Smooth muscle cell of trachea (primary cell): ENCODE measurements around the gene JSRP1. TPM values are rescaled to one million over a fixed set of nuclear protein-coding genes. Genes with fewer than 3 reads are reported as not detected.

Experiments used
- total RNA-seq: library from RNA; depleted of rRNA; stranded (reverse); fragments of >200 nt; gene quantifications from 2 replicates; pipeline ENCODE4 v1.2.1, GENCODE V29; 2014

The JSRP1 gene, protein sequence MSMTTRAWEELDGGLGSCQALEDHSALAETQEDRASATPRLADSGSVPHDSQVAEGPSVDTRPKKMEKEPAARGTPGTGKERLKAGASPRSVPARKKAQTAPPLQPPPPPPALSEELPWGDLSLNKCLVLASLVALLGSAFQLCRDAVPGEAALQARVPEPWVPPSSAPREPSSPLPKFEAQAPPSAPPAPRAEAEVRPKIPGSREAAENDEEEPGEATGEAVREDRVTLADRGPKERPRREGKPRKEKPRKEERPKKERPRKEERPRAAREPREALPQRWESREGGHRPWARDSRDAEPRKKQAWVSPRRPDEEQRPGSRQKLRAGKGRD
- 0.15 TPM in 1 of 2 replicates, not detected in the other for total RNA-seq

DNA sequence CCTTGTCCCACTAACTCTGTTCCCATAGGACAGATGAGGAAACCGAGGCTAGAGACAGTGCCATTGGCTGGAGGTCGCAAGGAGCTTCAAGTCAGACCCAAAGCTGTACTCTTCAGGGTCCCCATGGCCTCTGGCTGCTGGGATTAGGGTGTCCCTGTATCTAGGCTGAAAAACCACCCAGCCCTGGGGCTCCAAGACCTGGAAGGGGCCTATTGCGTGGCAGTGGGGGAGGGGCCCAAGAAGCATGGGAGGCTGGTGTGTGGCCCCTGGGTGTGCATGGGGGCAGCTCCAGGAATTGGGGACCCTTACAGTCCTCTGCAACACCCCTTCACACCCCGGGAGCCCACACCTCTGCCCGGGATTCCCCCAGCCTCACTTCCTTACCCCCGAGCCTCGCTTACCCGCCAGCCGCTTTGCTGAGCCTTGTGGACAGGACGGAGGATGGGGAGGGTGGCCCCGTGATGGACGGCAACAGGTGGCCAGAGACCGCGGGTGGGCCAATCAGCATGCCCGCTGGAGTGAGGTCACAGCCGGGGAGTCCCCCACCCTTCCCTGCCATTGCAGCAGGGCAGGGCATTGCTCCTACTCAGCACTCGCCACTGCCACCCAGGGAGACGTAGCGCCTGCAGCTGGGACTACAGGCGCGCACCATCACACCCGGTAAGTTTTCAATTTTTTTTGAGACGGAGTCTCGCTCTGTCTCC lies at the start of gene JSRP1:
TSS of gene JSRP1 (minus strand) at position 436 of the 704 bp plus-strand sequence. CDS start 1,103 bp downstream, outside the sequence.

DNA sequence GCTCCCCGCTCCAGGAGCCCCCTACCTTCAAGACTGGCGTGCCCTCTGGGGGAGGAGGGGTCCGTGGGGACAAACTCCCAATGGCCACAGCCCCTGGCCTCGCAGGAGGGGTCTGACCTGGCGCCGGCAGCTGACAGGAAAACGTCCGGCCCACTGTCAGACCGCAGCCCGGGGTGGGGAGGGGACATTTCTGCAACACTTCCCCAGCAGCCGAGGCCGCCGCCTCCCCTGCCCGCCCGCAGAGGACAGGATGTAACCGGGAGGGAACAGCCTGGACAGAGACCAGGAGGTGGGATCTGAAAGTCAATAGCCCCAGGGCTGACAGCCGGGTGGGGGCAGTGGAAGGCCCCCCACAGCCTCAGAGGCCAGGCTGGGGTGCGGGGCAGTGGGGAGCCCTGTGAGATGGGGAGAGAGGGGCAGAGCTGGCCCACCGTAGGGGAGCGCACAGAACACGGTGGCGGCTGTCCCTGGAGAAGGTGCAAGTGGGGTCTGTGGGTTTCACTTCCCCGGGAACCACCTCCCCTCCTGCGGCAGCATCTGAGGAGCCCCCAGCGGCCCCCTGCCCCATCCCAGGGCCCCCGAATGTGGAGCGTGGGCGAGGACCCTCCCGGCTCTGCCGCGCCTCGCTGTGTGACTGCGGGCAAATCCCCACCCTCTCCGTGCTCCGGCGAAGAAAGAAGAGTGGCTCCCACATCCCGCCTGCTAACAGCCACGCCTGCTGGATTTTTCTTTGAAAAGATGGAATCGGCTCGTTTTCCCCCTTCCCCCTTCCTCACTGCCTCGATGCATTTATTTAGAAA lies 26.0 kb upstream of the JSRP1 start, which contains the start of gene PEAK3:
TSS of gene PEAK3 (minus strand) at position 114 of the 800 bp plus-strand sequence. CDS start 1,244 bp downstream, outside the sequence.

DNA sequence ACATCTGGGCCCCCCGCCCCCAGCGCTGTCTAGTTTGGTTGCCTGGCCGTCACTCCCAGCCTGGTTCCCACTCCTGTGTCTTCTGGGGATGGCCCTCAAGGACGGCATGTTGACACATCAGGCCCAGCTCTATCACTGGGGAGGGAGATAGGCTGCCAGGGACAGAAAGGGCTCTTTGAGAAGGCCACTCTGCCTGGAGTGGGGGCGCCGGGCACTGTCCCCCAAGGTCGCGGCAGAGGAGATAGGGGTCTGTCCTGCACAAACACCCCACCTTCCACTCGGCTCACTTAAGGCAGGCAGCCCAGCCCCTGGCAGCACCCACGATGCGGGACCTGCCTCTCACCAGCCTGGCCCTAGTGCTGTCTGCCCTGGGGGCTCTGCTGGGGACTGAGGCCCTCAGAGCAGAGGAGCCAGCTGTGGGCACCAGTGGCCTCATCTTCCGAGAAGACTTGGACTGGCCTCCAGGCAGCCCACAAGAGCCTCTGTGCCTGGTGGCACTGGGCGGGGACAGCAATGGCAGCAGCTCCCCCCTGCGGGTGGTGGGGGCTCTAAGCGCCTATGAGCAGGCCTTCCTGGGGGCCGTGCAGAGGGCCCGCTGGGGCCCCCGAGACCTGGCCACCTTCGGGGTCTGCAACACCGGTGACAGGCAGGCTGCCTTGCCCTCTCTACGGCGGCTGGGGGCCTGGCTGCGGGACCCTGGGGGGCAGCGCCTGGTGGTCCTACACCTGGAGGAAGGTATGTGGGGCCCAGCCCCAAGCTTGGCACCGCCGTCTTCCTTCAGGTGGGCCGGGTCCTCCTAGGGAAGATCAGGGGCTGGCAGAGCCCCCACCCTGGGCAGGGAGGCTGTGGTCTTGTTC lies 7.0 kb downstream of the JSRP1 start, which contains the start of gene AMH:
TSS of gene AMH (plus strand) at position 314 of the 857 bp plus-strand sequence. CDS start at position 324, 10 bp downstream.

DNA sequence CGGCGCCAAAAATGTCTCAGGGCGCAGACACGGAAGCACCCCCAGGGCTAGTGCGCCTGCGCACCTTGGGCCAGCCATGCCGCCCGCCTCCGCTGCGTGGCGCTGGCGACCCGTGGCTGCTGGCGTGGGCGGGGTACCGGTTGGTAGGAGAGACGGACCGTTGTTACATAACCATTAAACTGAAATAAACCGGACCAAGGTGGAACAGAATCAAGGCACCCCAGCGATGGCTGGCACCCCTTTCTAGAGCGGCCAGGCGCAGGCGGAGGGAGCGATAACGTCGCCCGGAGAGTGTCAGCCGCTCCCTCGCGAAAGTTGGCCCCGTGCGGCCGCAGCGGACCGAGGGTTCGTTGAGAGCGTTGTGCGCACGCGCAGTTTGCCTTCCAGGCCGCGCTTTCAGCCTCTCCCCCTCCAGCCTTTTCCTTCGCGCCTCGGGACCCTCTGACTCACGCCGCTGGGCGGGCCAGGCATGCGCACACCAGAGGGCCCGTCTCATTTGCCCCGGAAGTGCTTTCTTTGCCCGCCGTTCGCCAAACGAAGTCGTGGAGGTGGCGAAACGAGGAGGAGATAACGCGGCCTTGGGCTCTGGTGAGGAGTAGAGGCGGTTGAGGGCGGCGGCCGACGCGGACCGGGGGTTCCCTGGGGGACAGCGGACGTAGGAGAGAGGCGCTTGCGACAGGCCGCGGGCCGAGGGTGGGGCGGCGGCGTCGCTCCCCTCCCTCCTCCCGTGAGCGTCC lies 19.7 kb downstream of the JSRP1 start, which contains the start of the genes PLEKHJ1 and SF3A2:
TSS of gene PLEKHJ1 (minus strand) at position 16 of the 737 bp plus-strand sequence. CDS start 81 bp downstream, outside the sequence.
TSS of gene SF3A2 (plus strand) at position 511 of the 737 bp plus-strand sequence. CDS start 6,595 bp downstream, outside the sequence.

Other genes starting within 250 kb of the JSRP1 start
- gene BTBD2, start 240.7 kb downstream of the JSRP1 start, total RNA-seq: 74.3 and 123 TPM in 2 replicates
- 83.2 and 326 TPM in 2 replicates for gene MKNK2, start 205.2 kb downstream of the JSRP1 start, total RNA-seq
- 30.8 and 39.5 TPM in 2 replicates for gene MOB3A, start 160.1 kb downstream of the JSRP1 start, total RNA-seq
- 0.58 and 2.5 TPM in 2 replicates for gene IZUMO4, start 159.5 kb downstream of the JSRP1 start, total RNA-seq
- 116 and 169 TPM in 2 replicates for gene AP3D1, start 104.9 kb downstream of the JSRP1 start, total RNA-seq
- 6.0 and 6.7 TPM in 2 replicates for gene DOT1L, start 92.5 kb downstream of the JSRP1 start, total RNA-seq
- gene PLEKHJ1, start 20.1 kb downstream of the JSRP1 start, total RNA-seq: 46.0 and 58.5 TPM in 2 replicates
- gene SF3A2, start 19.6 kb downstream of the JSRP1 start, total RNA-seq: 31.4 and 32.3 TPM in 2 replicates
- gene AMH, start 7.1 kb downstream of the JSRP1 start, total RNA-seq: 0.44 and 1.5 TPM in 2 replicates
- gene PEAK3, start 25.8 kb upstream of the JSRP1 start, total RNA-seq: not detected in 2 replicates
- gene LINGO3, start 51.7 kb upstream of the JSRP1 start, total RNA-seq: not detected in 2 replicates
- gene LSM7, start 72.2 kb upstream of the JSRP1 start, total RNA-seq: 71.5 and 158 TPM in 2 replicates
- 40.6 and 48.1 TPM in 2 replicates for gene SPPL2B, start 72.3 kb upstream of the JSRP1 start, total RNA-seq
- under 0.01 TPM in 1 of 2 replicates, not detected in the other for gene TMPRSS9, start 103.8 kb upstream of the JSRP1 start, total RNA-seq
- 32.4 and 42.6 TPM in 2 replicates for gene TIMM13, start 171.2 kb upstream of the JSRP1 start, total RNA-seq
- gene LMNB2, start 200.5 kb upstream of the JSRP1 start, total RNA-seq: 47.6 and 110 TPM in 2 replicates
- gene GADD45B, start 219.7 kb upstream of the JSRP1 start, total RNA-seq: 10.3 and 26.0 TPM in 2 replicates